Limb (tissue), 2 donors: ENCODE results near the gene SRPK2.
"Not testable (repeated sequence)": the region's sequence is repeated elsewhere in the genome, so short reads cannot be mapped to it uniquely, and the experiment has no call there.

Experiments
- DNase-seq, 2 donors: peaks; one replicate each; pipeline ENCODE4 v3.0.0-alpha.2; 2016; ENCODE audit errors: extremely low spot score in 2 of 2

The SRPK2 gene

DNA sequence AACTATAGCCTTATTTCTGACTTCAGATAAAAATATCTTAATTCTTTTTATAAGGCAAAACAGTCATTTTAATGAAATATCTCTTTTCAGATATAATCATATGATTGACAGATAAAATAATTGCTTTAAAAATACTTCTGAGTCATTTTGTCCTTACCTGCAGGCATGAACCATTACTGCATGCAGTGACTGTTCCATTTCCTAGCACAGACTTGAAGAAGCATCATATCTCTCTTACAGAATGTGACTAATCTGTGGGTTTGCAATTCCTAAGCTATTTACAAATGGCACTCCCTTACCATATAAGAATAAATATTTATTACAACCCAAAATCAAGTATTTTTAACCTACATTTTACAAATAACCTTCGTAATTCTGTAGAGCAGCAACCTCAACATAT lies 120.7 kb downstream of the SRPK2 start:
- no peak for DNase-seq

DNA sequence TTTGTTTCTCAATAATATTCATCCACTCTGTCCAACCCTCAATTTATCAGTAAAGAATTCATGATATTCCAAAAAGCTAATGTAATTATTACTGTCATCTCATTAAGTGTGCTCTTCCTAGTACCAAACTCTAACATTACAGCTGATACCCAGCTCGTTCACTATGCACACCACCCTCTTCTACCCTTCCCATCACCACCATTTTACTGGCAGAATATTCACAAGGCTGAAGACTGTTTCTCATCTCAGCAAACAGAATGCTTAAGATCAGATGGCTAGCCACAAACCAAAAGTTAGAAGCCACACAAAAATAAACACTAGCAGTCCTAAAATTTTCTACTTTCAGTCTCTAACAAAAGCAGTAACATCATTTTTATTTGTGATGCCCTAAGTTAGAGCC lies 121.5 kb downstream of the SRPK2 start:
- no peak for DNase-seq

DNA sequence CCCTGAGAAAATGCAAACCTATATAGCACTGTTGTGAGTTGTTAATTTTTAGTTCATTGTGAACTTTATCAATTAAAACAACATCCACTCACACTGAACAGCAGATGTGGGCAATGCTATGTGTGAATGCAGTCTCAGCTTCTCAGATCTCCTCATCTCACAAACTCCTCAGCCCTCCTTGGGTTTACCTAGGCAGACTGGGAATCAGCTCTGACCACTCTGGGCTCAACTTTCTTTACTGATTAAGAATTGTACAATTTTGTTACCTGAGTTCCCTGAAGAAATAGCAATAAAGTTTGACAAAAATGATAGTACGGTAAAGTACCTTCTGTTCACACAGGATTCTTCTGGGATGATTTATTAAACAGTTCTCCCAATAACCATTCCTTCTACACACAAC lies 124.0 kb downstream of the SRPK2 start:
- DNase-seq: no peak

DNA sequence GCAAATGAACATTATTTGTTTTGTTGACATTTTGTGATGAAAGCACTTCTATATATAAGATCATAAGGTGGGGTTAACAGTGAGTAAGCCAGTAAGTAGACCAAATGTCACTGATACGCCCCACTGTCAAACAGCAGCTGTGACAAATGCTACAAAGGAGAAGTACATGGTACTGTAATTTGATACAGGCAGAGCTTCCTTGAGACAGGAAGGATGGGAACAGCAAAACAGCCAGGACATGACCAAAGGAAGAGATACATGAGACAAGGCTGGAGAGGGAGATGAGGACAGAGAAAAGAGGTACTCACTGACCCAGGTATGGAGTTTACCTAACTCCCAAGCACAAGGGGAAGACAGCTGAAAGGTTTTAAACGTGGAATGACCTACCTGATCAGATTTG lies 127.0 kb downstream of the SRPK2 start:
- no peak for DNase-seq

DNA sequence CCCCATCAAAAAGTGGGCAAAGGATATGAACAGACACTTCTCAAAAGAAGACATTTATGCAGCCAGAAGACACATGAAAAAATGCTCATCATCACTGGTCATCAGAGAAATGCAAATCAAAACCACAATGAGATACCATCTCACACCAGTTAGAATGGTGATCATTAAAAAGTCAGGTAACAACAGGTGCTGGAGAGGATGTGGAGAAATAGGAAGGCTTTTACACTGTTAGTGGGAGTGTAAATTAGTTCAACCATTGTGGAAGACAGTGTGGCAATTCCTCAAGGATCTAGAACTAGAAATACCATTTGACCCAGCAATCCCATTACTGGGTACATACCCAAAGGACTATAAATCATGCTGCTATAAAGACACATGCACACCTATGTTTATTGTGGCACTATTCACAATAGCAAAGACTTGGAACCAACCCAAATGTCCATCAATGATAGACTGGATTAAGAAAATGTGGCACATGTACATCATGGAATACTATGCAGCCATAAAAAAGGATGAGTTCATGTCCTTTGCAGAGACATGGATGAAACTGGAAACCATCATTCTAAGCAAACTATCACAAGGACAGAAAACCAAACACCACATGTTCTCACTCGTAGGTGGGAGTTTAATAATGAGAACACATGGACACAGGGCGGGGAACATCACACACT lies 128.4 kb downstream of the SRPK2 start:
- DNase-seq: not testable (repeated sequence)

DNA sequence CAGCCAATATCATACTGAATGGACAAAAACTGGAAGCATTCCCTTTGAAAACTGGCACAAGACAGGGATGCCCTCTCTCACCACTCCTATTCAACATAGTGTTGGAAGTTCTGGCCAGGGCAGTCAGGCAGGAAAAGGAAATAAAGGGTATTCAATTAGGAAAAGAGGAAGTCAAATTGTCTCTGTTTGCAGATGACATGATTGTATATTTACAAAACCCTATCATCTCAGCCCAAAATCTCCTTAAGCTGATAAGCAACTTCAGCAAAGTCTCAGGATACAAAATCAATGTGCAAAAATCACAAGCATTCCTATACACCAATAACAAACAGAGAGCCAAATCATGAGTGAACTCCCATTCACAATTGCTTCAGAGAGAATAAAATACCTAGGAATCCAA lies 129.8 kb downstream of the SRPK2 start:
- DNase-seq: not testable (repeated sequence)

DNA sequence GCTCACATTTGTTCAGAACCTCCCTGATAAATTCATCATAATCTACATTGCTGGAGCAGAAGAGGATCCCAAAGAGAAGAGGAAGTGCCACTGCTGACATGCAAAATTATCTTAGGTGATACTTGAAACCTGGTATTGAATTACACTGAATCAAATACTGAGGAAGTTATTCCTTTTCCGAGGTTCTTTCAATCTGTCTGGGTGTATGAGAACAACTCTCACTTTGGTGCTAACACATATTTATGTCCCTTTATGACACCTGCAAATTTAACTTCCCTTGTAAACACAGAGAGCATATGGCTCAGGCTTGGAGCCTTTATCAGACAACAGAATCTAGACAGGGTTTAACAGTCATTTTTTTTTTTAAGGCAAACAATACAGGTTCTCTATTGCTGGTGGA lies 131.4 kb downstream of the SRPK2 start:
- DNase-seq: no peak

DNA sequence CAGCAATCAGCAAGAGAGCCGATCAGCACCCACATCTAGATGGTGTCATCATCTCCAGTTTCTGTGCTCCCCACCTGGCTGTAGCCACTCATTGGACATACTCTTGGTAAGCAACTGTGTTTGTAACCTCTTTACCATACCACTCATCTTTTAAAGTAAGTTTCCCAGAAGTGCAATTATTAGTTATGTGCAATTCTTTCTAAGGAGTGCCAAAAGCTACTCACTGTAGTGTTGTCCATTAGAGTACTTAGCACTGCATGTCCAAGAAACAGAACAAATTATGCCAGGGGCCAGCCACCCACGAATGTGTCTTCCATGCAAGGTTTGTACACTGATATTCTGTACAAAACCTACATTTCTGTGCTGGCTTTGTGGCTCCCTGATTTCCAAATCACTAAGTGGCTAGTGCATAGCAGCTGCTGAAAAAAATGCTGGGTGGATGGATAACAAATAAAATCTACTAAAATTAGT lies 131.9 kb downstream of the SRPK2 start:
- no peak for DNase-seq

DNA sequence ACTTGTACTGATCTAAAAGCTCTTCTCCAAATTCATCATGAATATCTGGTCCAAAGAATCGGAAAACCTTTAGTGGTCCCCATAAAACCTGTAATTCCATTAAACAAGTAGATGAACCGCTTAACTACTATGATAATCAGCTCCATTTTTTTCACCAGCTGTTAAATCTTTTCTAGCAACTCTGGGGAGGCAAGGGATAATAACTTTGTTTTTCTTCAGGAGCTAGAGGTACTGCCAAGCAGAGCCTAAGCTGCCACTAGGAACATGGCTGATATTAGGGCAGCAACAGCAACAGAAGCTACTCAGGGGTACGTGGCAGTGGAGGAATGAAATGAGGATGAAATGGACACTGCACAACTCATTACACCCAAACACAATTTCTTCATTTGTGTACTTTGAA lies 138.0 kb downstream of the SRPK2 start:
- no peak for DNase-seq

DNA sequence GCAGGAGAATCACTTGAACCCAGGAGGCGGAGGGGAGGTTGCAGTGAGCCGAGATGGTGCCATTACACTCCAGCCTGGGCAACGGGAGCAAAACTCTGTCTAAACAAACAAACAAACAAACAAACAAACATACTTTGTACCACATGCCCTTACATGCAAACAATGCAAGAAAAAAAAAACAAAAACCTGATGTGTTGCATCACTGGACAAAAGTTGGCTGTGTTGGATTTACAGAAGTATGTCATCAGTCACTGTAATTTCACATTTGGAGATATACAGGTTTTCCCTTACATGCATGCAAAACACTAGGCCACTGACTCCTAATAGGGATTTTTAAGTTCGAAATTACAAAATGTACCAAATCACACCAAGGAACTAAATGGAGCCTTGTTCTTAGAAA lies 138.5 kb downstream of the SRPK2 start:
- no peak for DNase-seq

DNA sequence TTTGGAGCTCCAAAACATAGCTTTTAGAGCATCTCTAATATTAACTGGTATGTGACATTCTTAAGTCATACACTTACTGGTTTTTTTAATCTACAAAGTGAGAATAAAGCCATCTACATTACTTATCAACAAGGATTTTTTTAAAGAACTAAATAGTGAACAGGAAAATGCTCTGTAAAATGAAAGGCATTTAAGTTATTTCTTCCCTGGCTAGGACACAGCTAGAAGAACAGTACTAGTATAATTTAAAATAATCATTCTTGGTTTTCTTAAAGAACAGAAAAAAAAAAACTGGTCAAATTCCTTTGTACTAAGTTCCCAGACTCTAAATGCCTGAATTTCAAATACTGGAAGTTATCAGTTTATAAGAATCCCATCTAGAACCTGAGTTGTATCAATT lies 139.5 kb downstream of the SRPK2 start:
- DNase-seq: no peak

DNA sequence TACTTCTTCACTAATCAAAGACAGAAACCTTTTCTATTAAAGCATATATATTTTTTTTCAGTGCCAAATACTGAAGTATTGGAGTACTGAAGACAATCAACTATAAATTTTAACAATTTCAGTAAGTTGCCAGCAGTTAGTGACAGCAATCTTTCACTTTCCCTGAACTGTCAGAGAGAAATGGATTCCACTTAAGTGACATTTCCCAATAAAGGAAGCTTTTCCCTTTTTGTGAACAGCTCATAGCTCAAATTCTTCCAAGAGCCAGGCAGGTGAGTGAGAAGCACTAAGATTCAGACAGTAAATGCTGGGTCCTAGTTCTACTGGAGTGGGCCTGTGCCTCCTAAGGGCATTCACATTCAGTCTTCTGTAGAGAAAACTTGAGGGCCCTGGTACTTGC lies 142.0 kb downstream of the SRPK2 start:
- DNase-seq: no peak

DNA sequence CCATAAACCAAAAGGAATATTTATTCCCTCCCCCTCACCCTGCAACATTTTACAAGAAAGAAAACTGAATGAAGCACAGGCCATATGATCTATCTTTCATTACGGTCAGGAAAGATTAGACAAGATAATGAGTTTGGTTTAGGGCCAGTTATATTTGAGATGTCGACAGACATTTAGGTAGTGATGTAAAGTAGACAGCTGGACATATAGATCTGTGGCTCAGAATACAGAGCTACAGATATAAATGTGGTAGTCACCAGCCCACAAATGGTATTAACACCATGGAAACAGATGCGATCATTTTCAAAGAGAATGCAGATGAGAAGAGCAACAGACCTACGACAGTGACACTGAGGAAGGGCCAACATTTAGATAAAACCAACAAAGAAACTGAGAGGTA lies 142.5 kb downstream of the SRPK2 start:
- no peak for DNase-seq

DNA sequence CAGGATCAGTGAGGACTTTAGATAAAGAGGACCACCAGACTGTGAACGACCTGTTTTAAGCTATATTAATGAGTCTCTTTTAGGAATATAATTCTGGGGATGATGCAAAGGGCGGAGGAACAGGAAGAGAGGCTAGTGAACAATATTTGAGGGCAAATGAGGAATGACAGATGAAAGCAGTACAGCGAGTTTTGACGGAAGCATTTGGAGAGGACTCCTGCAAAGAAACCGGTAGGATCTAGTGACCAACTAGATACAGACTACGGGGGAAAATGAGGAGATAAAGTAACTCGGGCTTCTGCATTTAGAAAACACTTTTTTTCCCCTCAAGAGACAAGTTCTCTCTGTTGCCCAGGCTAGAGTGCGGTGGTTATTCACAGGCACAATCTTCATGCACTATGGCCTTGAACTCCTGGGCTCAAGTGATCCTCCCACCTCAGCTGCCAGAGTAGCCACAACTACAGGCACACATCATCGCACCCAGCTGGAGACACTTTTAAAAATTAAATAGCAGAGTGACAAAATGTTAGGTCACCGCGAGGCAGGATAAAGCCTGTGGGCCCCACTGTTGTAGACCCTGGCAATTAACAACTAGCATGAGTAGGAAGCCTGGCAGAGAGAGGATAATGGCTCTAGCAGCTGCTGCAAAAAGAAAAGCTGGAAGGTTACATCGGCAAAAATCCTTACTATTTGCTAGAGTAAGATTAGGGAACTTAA lies 143.2 kb downstream of the SRPK2 start:
- DNase-seq: peak in 1 of 2 donors; percentile 62

DNA sequence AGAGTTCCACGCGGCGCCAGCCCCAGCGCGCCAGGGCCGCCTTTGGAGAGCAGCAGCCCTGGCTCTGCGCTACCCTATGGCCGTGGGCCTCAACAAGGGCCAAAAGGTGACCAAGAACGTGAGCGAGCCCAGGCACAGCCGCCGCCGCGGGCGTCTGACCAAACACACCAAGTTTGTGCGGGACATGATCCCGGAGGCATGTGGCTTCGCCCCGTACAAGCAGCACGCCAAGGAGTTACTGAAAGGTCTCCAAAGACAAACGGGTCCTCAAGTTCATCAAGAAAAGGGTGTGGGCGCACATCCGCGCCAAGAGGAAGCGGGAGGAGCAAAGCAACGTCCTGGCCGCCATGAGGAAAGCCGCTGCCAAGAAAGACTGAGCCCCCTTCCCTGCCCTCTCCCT lies 144.1 kb downstream of the SRPK2 start:
- no peak for DNase-seq

DNA sequence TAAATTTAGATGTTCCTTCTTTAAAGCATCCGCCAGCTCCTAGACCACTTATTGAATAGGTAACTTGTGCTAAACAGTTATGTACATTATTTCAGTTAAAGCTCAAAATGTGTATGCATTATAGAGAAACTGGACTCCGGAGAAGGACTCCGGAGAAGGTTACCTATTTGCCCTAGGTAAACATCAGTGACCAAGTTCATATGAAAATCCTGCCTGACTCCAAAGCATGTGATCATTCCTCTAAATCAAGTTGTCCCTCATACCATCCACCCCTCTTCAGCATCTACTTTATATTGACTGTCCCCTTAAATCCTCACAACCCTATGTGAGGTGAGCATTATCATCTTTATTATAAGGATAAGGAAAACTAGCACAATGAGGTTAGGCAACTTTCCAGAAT lies 147.5 kb downstream of the SRPK2 start:
- no peak for DNase-seq

DNA sequence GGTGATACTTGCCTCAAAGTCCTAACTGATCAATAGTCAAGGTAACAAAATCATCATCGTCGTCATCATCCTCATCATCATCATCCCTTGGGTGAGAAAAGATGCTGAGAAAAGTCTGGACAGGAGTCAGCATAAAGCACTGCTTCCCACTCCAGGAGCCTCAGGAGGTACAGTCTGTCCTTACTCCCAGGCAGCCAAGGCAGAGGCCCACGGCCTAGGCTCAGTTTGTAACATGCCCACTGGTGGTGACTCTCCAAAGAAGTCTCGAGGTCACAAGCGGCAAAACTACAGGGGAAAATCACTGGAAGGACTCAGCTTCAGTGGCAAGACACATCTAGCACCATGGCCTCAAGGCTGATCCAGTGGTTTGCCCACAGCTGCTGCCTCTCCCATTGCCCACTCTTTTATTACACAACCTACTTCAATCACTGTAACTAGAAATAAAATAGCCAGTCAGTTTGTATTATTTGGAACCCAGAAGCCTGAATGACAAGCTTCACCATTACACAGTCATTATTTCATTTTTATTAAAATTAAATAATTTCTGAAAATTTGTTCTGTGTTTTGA lies 150.4 kb downstream of the SRPK2 start:
- DNase-seq: no peak

DNA sequence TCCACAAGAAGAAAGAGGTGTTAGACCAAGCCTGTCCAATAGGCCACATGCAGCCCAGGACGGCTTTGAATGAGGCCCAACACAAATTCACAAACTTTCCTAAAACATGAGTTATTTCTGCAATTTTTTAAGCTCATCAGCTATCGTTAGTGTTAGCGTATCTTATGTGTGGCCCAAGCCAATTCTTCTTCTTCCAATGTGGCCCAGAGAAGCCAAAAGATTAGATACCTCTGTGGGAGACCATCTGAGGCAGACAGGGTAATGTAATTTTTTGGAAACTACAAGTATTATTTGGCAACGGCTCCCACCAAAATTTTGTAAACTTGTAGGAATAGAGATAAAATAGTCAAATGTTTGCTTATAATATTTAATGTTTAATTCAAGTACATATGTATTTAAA lies 153.8 kb downstream of the SRPK2 start:
- DNase-seq: no peak

DNA sequence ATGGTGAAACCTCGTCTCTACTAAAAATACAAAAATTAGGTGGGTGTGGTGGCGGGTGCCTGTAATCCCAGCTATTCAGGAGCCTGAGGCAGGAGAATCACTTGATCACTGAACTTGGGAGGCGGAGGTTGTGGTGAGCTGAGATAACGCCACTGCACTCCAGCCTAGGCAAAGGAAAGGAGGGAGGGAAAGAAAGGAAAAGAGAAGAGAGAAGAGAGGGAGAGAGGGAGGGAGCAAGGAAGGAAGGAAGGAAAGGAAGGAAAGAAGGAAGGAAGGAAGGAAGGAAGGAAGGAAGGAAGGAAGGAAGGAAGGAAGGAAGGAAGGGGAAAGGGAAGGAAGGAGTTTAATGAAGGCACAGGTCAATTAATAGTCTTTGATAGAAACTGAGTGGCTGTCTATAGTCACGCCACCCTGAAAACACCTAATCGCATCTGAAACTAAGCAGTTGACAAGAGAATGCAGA lies 155.9 kb downstream of the SRPK2 start:
- not testable (repeated sequence) for DNase-seq

DNA sequence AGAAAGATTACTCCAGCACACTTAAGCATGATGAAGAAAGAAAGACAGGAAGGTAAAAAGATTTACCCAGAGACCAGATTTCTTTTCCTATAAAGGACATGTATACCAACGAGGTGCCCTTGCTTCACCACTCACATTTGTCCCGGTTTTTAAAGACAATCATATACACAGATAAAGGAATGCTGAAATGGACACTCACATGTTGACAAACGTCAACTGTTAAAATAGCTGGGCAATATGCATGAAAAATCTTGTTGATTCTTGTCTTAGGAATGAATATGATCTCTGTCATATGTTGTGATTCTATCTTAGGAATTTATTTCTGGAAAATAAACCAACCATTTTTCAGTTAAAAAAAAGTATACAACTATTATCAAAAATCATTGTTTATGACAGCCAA lies 158.2 kb downstream of the SRPK2 start:
- no peak for DNase-seq

DNA sequence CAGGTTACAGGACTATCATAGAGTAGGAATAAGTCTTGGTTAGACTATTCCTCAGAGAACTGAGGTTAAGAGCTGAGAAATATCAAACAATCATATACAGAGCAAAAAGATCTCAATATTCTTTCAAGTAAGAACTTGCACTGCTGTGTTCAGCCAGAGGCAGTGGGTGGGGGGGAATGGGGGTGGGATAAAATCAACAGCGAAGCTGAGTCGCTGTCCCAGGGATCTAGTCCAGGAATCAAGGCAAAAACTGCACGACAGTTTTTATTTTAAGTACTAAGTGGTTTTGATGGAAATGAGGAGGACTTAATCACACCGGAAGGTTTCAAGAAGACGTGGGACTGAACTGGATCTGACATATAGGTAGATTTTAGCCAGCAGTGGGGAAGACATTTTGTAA lies 159.1 kb downstream of the SRPK2 start:
- no peak for DNase-seq

DNA sequence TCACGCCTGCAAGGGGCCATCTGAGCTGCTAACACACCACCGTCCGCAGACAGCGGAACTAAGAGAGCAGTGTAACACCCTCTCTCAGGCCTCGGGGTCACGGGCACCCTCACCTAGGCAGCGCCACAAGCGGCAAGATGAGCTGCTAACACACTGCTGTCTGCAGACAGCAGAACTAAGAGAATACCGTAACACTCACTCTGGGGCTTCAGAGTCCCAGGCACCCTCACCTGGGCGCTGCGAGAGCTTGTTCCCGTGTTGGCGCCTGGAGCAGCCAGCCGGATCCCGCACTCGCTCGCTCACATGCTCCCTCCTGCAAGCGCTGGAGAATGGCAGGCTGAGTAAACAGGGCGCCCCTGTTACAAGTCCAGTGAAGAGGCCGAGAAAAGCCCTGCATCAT lies 160.2 kb downstream of the SRPK2 start:
- no peak for DNase-seq

DNA sequence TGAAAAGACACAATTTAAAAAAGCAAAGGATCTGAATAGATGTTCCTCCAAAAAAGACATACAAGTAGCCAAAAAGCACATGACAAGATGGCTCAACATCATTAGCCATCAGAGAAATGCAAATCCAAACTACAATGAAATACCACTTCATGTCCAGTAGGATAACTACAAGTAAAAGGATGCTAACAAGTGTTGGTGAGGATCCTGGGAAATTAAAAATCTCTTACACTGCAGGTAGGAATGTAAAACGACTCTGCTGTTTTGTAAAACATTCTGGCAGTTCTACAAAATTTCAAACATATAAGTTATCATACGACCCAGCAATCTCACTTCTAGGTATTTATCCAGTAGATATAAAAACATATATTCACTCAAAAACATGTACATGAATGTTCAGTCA lies 161.3 kb downstream of the SRPK2 start:
- DNase-seq: no peak
